Endothelial cell (in vitro differentiated cells): Measurements from ENCODE around the gene ADNP2. TPM values are rescaled to one million over a fixed set of nuclear protein-coding genes. Genes with fewer than 3 reads are reported as not detected.

Experiments
- DNase-seq: peaks from one replicate; pipeline ENCODE4 v3.0.0; 2021; ENCODE audit warnings: low spot score
- H3K27ac Mint-ChIP-seq: one replicate; pipeline ENCODE4 v1.8.0; 2021; ENCODE audit warnings: mixed read lengths, inconsistent platforms; ENCODE audit not compliant: unreplicated experiment
- H3K27me3 Mint-ChIP-seq: one replicate; pipeline ENCODE4 v1.8.0; 2021; ENCODE audit warnings: mild to moderate bottlenecking, moderate library complexity, mixed read lengths, inconsistent platforms; ENCODE audit not compliant: unreplicated experiment
- H3K36me3 Mint-ChIP-seq: one replicate; pipeline ENCODE4 v1.8.0; 2021; ENCODE audit warnings: mild to moderate bottlenecking, low read depth, mixed read lengths, inconsistent platforms; ENCODE audit not compliant: unreplicated experiment
- H3K4me1 Mint-ChIP-seq: one replicate; pipeline ENCODE4 v1.8.0; 2021; ENCODE audit warnings: mild to moderate bottlenecking, mixed read lengths, inconsistent platforms; ENCODE audit not compliant: unreplicated experiment
- H3K4me3 Mint-ChIP-seq: one replicate; pipeline ENCODE4 v1.8.0; 2021; ENCODE audit warnings: mild to moderate bottlenecking, mixed read lengths, inconsistent platforms; ENCODE audit not compliant: unreplicated experiment
- H3K9me3 Mint-ChIP-seq: one replicate; pipeline ENCODE4 v1.8.0; 2021; ENCODE audit warnings: mixed read lengths, inconsistent platforms; ENCODE audit not compliant: unreplicated experiment
- total RNA-seq: library from RNA; stranded (reverse); fragmentation: NEBNext Ultra II Directional; extraction: Animal tissue kit (Norgen Biotek cat#: 25700); gene quantifications from one replicate; pipeline ENCODE4 v1.2.1, GENCODE V29; 2021; ENCODE audit not compliant: unreplicated experiment
- TF ChIP-seq, protein P1 (sequence below): fragments of 200-600 bp; sonication (generic); IDR thresholded peaks from one replicate; pipeline ENCODE4 v1.5.0; 2021; ENCODE audit warnings: antibody characterized with exemption; ENCODE audit not compliant: unreplicated experiment

Gene ADNP2
- total RNA-seq, 1 donor from 2014 or later: 23.7 TPM

DNA sequence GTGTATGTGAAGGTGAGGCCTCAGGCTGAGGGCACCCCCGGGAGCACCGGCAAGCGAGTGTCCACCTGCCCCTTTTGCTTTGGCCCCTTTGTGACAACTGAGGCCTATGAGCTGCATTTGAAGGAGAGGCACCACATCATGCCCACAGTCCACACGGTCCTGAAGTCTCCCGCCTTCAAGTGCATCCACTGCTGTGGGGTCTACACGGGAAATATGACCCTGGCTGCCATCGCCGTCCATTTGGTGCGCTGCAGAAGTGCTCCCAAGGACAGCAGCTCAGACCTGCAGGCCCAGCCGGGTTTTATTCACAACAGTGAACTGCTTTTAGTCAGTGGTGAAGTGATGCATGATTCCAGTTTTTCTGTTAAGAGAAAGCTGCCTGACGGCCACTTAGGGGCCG, 28.9 kb downstream of the ADNP2 start:
- Mint-ChIP-seq H3K36me3 (peaks cover 19% of the 10 kb centered on the region), H3K4me3 (no peak overlapping the region), H3K4me1 (no peaks in the 10 kb centered on the region), H3K27me3 (no peaks in the 10 kb centered on the region), H3K27ac (no peak overlapping the region), H3K9me3 (no peaks in the 10 kb centered on the region)
- no peak for DNase-seq
- TF ChIP-seq, protein P1, sequence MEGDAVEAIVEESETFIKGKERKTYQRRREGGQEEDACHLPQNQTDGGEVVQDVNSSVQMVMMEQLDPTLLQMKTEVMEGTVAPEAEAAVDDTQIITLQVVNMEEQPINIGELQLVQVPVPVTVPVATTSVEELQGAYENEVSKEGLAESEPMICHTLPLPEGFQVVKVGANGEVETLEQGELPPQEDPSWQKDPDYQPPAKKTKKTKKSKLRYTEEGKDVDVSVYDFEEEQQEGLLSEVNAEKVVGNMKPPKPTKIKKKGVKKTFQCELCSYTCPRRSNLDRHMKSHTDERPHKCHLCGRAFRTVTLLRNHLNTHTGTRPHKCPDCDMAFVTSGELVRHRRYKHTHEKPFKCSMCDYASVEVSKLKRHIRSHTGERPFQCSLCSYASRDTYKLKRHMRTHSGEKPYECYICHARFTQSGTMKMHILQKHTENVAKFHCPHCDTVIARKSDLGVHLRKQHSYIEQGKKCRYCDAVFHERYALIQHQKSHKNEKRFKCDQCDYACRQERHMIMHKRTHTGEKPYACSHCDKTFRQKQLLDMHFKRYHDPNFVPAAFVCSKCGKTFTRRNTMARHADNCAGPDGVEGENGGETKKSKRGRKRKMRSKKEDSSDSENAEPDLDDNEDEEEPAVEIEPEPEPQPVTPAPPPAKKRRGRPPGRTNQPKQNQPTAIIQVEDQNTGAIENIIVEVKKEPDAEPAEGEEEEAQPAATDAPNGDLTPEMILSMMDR: no peak

DNA sequence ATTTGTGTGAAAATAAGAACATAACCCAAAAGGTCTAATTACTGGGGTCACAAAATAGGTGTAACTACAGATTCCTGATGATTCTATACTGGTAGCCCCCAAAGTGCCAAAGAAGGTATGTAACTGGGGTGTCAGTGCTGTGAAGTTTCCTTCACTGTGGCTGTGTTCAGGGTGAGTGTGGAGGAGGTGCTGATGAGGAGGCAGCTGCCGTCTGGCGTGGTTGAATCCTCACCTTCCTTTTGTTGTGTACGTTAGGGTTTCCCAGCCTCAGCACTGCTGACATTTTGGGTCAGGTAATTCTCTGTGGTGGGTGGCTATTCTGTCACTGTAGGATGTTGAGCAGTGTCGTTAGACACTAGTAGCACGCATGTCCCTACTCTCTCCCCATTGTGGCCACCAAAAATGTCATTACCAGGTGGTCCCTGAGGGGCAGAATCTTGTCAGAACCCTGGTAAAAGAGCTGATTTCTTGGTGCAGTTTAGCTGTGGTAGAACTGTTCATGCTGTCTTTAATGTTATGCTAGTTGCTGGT, 31.5 kb downstream of the ADNP2 start:
- Mint-ChIP-seq H3K4me1 (no peaks in the 10 kb centered on the region), H3K36me3 (peaks cover 15% of the 10 kb centered on the region), H3K9me3 (no peaks in the 10 kb centered on the region), H3K27ac (no peak overlapping the region), H3K27me3 (no peaks in the 10 kb centered on the region), H3K4me3 (no peak overlapping the region)
- TF ChIP-seq, protein P1: no peak
- no peak for DNase-seq

DNA sequence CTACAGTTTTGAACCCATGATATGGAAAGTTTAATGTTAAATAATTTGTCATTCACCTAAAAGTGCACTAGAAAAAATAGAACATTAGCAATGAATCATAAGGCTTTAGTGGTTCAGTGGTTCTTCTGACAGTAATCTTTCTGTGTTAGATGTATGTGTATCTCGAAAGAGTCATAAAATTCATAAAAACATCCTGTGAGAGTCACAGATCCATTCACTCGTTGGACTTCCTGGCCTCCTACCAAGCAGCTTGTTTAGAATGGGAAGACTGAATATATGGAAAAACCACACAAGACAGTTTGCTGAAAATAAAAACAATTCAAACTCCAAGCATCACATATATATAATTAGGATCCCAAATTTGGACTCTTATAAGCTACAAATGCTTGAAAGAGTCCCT, 34.8 kb downstream of the ADNP2 start:
- TF ChIP-seq, protein P1: no peak
- Mint-ChIP-seq H3K4me3 (no peak overlapping the region), H3K27me3 (no peaks in the 10 kb centered on the region), H3K36me3 (no peaks in the 10 kb centered on the region), H3K9me3 (no peaks in the 10 kb centered on the region), H3K27ac (no peak overlapping the region), H3K4me1 (no peaks in the 10 kb centered on the region)
- no peak for DNase-seq

DNA sequence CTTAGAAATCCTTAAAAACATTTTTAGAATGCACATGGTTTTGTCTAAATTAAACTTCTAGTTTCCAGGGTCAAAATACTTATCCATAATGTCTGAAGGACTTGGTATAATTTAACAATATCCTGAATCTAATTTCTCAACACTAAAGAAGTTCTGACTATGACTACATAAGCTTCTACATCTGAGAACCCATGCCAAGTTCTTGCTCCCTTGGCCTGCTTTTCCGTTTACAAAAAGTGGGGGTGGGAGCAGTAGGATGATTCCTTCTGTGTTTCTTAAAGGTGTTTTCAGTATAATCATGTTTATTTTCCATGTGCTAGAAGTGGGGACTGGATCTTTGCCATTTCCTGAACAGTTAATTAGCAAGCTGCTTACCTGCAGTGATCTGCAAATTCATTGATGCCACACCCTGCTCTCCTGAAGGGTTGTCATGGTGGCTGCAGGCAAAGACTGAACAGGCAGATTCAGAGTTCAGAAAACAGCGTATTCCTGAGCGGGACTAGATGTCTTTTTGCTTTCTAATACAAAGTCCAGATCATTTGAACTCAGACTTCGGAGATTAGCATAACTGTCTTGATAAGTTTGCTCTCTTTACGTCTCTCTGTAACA, 36.2 kb downstream of the ADNP2 start:
- no peak overlapping the region for H3K4me3 Mint-ChIP-seq
- H3K27ac Mint-ChIP-seq: no peak overlapping the region
- H3K9me3 Mint-ChIP-seq: no peaks in the 10 kb centered on the region
- H3K27me3 Mint-ChIP-seq: no peaks in the 10 kb centered on the region
- H3K4me1 Mint-ChIP-seq: no peaks in the 10 kb centered on the region
- no peaks in the 10 kb centered on the region for H3K36me3 Mint-ChIP-seq
- TF ChIP-seq, protein P1: no peak
- no peak for DNase-seq

DNA sequence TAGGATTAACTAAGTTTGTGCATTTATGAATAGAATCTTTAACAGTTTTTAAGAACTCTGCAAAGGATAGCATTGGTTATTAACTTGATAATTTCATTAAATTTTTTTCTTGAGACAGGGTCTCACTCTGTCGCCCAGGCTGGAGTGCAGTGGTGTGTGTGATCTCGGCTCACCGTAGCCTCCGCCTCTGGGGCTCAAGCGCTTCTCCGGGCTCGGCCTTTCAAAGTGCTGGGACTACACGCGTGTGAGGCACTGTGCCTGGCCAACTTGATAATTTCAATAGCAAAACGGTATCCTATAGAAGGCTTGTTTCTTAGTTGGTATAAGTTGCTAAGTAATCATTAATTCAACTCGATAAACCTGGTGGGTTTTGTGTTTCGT, 38.0 kb downstream of the ADNP2 start:
- Mint-ChIP-seq H3K27me3 (no peaks in the 10 kb centered on the region), H3K4me3 (peak overlapping the region; percentile 77), H3K9me3 (no peaks in the 10 kb centered on the region), H3K4me1 (no peaks in the 10 kb centered on the region), H3K36me3 (no peaks in the 10 kb centered on the region), H3K27ac (no peak overlapping the region)
- TF ChIP-seq, protein P1: no peak
- DNase-seq: peak; percentile 38
